Skin epidermis (tissue), 12 donors: ENCODE measurements around the gene SERBP1.

ENCODE experiments used
- H3K27ac ChIP-seq, 21 experiments: fragments of 200-600 bp; sonication (generic) in 11 of 21; one replicate each; pipeline ENCODE4 v1.5.0; 2020; ENCODE audit warnings: mild to moderate bottlenecking in 3 of 21, inconsistent platforms in 2 of 21, moderate library complexity in 2 of 21
- H3K4me3 ChIP-seq, 7 experiments: fragments of 200-600 bp; sonication (generic) in 2 of 7; one replicate each; pipeline ENCODE4 v1.5.0; 2020; ENCODE audit warnings: inconsistent platforms in 2 of 7, mild to moderate bottlenecking in 2 of 7, moderate library complexity in 1 of 7

SERBP1 gene

GRCh38 chr1:67372898-67373297, 57.3 kb downstream of the SERBP1 start:
- peak overlapping the region in 1 of 21 experiments; percentile 6 for H3K27ac ChIP-seq
- H3K4me3 ChIP-seq: no peak overlapping the region

GRCh38 chr1:67372136-67372535, 58.1 kb downstream of the SERBP1 start:
- Histone ChIP-seq H3K27ac (peak overlapping the region in 2 of 21 experiments; percentile 6 to 9), H3K4me3 (no peak overlapping the region)

- Histone ChIP-seq H3K27ac (peak overlapping the region in 1 of 21 experiments; percentile 9), H3K4me3 (no peak overlapping the region)
Observed at GRCh38 chr1:67371681-67372080, 58.5 kb downstream of the SERBP1 start.

DNA sequence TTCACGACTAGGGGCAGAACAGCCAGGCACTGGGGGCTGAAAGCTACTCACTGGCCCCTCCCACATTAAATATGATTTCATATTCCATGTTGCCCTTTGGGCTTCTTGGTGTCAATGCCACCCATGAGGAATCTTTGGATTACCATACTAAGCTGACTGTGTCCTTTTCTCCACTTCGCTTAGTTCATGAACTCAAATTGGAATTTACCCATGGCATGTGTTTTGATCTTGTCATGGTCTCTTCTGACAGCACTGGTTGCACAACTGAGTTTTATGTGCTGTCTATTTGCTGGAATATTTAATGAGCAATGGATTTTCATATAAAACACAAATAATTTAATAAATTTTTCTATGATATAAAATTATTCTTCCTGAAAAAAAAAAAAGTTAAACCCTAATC, 59.2 kb downstream of the SERBP1 start:
- Histone ChIP-seq H3K4me3 (no peak overlapping the region), H3K27ac (no peak overlapping the region)

DNA sequence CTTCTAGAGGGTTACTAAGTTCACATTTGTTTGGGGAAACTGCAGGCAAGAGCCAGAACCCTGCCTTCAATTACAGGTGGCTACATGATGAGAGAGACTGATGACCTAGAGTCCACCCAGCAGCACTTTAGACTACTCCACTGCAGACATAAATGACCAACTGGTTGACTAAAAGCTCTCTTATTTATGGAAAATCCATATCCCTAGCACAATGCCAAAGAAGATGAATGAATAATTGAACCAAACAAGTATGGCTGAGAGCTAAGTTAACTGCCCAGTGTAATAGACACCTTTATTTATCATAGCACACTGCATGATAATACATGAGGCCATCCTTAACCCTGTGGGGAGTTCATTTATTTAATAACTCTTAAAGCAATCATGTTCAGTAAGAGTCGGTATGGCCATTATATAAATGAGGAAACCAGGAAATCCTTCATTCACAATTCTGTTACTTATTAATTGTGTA, 62.1 kb downstream of the SERBP1 start:
- Histone ChIP-seq H3K4me3 (no peak overlapping the region), H3K27ac (no peak overlapping the region)

- Histone ChIP-seq H3K27ac (no peak overlapping the region), H3K4me3 (no peak overlapping the region)
Observed at GRCh38 chr1:67367370-67368045, 62.7 kb downstream of the SERBP1 start.

GRCh38 chr1:67361641-67362040, 68.6 kb downstream of the SERBP1 start:
- H3K4me3 ChIP-seq: no peak overlapping the region
- no peak overlapping the region for H3K27ac ChIP-seq

DNA sequence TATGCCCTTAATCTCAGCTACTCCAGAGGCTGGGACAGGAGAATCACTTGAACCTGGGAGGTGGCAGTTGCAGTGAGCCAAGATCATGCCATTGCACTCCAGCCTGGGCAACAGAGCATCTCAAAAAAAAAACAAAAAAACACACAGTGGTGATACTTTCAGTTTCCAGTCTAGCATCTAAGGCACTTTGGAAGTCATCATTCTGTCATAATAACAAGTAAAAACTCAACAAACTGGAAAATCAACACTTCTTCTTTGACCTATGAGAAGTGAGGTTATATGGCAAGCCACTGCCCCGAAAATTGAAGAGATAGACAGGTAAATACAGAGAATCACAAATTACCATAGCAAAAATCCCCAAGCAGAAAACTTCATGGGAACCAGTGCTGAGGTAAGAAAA, 70.6 kb downstream of the SERBP1 start:
- no peak overlapping the region for H3K27ac ChIP-seq
- H3K4me3 ChIP-seq: no peak overlapping the region
